Endodermal cell (in vitro differentiated cells): Measurements from ENCODE around the gene CAMTA1. TPM values are rescaled to one million over a fixed set of nuclear protein-coding genes. Genes with fewer than 3 reads are reported as not detected.

Experiments used
- DNase-seq: peaks from one replicate; pipeline ENCODE4 v3.0.0-alpha.2; 2017
- H3K27ac ChIP-seq: 2 replicates; pipeline ENCODE4 v1.5.1; 2013; ENCODE audit warnings: mild to moderate bottlenecking, low read depth, low read length, moderate library complexity
- H3K27me3 ChIP-seq: 2 replicates; pipeline ENCODE4 v1.6.1; 2013; ENCODE audit warnings: mild to moderate bottlenecking, low read length, moderate library complexity; ENCODE audit not compliant: insufficient read depth, control insufficient read depth, poor library complexity, severe bottlenecking
- H3K36me3 ChIP-seq: 2 replicates; pipeline ENCODE4 v1.7.0; 2013; ENCODE audit warnings: mild to moderate bottlenecking, low read length, moderate library complexity; ENCODE audit not compliant: control insufficient read depth, insufficient read depth
- H3K4me1 ChIP-seq: one replicate; pipeline ENCODE4 v1.7.0; 2013; ENCODE audit warnings: low read length; ENCODE audit not compliant: control insufficient read depth, insufficient read depth
- H3K4me3 ChIP-seq: 2 replicates; pipeline ENCODE4 v1.5.1; 2013; ENCODE audit warnings: mild to moderate bottlenecking, low read length, moderate library complexity
- H3K9ac ChIP-seq: 2 replicates; pipeline ENCODE4 v1.6.1; 2013; ENCODE audit warnings: mild to moderate bottlenecking, low read length, moderate library complexity; ENCODE audit not compliant: poor library complexity, severe bottlenecking; ENCODE audit errors: extremely low read depth
- H3K9me3 ChIP-seq: 2 replicates; pipeline ENCODE4 v1.6.1; 2013; ENCODE audit warnings: mild to moderate bottlenecking, low read length, moderate library complexity; ENCODE audit not compliant: control insufficient read depth
- H3K27ac Mint-ChIP-seq: 2 replicates; pipeline ENCODE4 v1.8.0; 2020; ENCODE audit warnings: mixed read lengths
- H3K27me3 Mint-ChIP-seq: 2 replicates; pipeline ENCODE4 v1.8.0; 2021; ENCODE audit warnings: mild to moderate bottlenecking, mixed read lengths; ENCODE audit not compliant: insufficient read depth
- H3K36me3 Mint-ChIP-seq: 2 replicates; pipeline ENCODE4 v1.8.0; 2020; ENCODE audit warnings: low read depth, mixed read lengths
- H3K4me1 Mint-ChIP-seq: 2 replicates; pipeline ENCODE4 v1.8.0; 2020; ENCODE audit warnings: mixed read lengths
- H3K4me3 Mint-ChIP-seq: 2 replicates; pipeline ENCODE4 v1.8.0; 2020; ENCODE audit warnings: mild to moderate bottlenecking, moderate library complexity, mixed read lengths
- H3K9me3 Mint-ChIP-seq: 2 replicates; pipeline ENCODE4 v1.8.0; 2020; ENCODE audit warnings: mild to moderate bottlenecking, mixed read lengths
- CTCF ChIP-seq: fragments of 200-600 bp; sonication (generic); conservative IDR thresholded peaks from 2 replicates; pipeline ENCODE4 v1.5.0; 2021; ENCODE audit warnings: antibody characterized with exemption, mild to moderate bottlenecking
- WGBS, 2 experiments: methylation state at CpG; one replicate each; pipeline versions ENCODE4 v1.1.5 to v1.1.7; 2013; ENCODE audit warnings: missing lambda C conversion rate in 2 of 2, mixed read lengths in 1 of 2; ENCODE audit not compliant: insufficient coverage in 1 of 2, insufficient read length in 1 of 2; 5-methylcytosine and 5-hydroxymethylcytosine counted together
- total RNA-seq, 2 donors: library from RNA; stranded (reverse); fragmentation: NEBNext Ultra II Directional in 1 of 2; extraction: Animal tissue kit (Norgen Biotek cat#: 25700) in 1 of 2; gene quantifications; 2 replicates in 1 of 2; 3 replicates in 1 of 2; pipeline ENCODE4 v1.2.1, GENCODE V29; 2021

The CAMTA1 gene
- total RNA-seq, 2 donors from 2014 or later = 123 to 137 TPM

GRCh38 chr1:6750490-6750889 is 34.8 kb upstream of the CAMTA1 start:
- H3K27me3 ChIP-seq = peaks cover 13% of the 10 kb centered on the region
- H3K27ac ChIP-seq = no peak overlapping the region
- no peak overlapping the region for H3K9ac ChIP-seq
- Mint-ChIP-seq H3K36me3 (no peaks in the 10 kb centered on the region), H3K27me3 (peaks cover 16% of the 10 kb centered on the region), H3K9me3 (no peaks in the 10 kb centered on the region), H3K27ac (no peak overlapping the region), H3K4me3 (no peak overlapping the region), H3K4me1 (no peaks in the 10 kb centered on the region)
- TF ChIP-seq CTCF = no peak
- no peak for DNase-seq
- no peaks in the 10 kb centered on the region for H3K9me3 ChIP-seq
- 84 to 93% methylated on average over 4 of the region's 4 CpGs for WGBS, 2 experiments
- H3K4me3 ChIP-seq = no peak overlapping the region
- no peaks in the 10 kb centered on the region for H3K4me1 ChIP-seq
- no peaks in the 10 kb centered on the region for H3K36me3 ChIP-seq

- Mint-ChIP-seq H3K4me3 (no peak overlapping the region), H3K27me3 (peaks cover 11% of the 10 kb centered on the region), H3K36me3 (no peaks in the 10 kb centered on the region), H3K4me1 (no peaks in the 10 kb centered on the region), H3K9me3 (no peaks in the 10 kb centered on the region), H3K27ac (no peak overlapping the region)
- Histone ChIP-seq H3K27ac (no peak overlapping the region), H3K4me3 (no peak overlapping the region), H3K36me3 (no peaks in the 10 kb centered on the region), H3K9me3 (no peaks in the 10 kb centered on the region), H3K4me1 (no peaks in the 10 kb centered on the region), H3K27me3 (peaks cover 10% of the 10 kb centered on the region), H3K9ac (no peak overlapping the region)
- WGBS, 2 experiments = 91% methylated on average over 9 to 10 of the region's 10 CpGs
- DNase-seq = no peak
- TF ChIP-seq CTCF = no peak
Measured at GRCh38 chr1:6753320-6754140, 31.7 kb upstream of the CAMTA1 start.

- 93% methylated on average over 1 of the region's 1 CpG; no CpG with 5 or more reads in 1 of the 2 experiments for WGBS, 2 experiments
- Mint-ChIP-seq H3K4me1 (no peaks in the 10 kb centered on the region), H3K36me3 (no peaks in the 10 kb centered on the region), H3K4me3 (no peak overlapping the region), H3K27ac (no peak overlapping the region), H3K27me3 (no peaks in the 10 kb centered on the region), H3K9me3 (no peaks in the 10 kb centered on the region)
- DNase-seq = no peak
- no peak overlapping the region for H3K27ac ChIP-seq
- no peak overlapping the region for H3K4me3 ChIP-seq
- H3K9ac ChIP-seq = no peak overlapping the region
- H3K36me3 ChIP-seq = no peaks in the 10 kb centered on the region
- H3K4me1 ChIP-seq = no peaks in the 10 kb centered on the region
- no peaks in the 10 kb centered on the region for H3K27me3 ChIP-seq
- H3K9me3 ChIP-seq = no peaks in the 10 kb centered on the region
- TF ChIP-seq CTCF = no peak
Measured at GRCh38 chr1:6756457-6756856, 28.8 kb upstream of the CAMTA1 start.
